ENCODE results near the gene B4GALNT3.

Gene B4GALNT3

DNA sequence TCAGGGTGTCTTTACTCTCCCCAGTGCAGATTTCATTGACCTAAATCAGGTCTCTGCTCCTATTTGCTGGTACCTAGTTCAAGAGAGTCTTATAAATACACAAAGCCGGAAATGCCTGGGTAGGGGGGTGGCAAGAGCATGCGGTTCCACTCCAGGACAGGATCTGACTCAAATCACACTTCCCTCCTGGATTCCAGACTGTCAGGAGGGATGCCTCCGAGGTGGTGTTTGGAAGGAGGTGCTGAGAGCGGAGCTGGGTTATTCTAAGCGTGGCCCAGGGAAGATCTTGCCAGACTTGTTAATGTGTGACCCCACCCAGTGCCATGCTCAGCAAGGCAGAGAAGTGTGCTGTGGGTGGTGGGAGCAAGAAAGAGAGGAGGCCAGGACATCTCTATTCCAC lies 49.8 kb downstream of the B4GALNT3 start:
- DNase-seq (ENCODE audit: low read depth): no peak

GRCh38 chr12:510071-510825 lies 50.5 kb downstream of the B4GALNT3 start:
- no peak for DNase-seq (ENCODE audit: low read depth)

GRCh38 chr12:512933-513332 lies 53.2 kb downstream of the B4GALNT3 start:
- DNase-seq (ENCODE audit: low read depth): no peak

DNA sequence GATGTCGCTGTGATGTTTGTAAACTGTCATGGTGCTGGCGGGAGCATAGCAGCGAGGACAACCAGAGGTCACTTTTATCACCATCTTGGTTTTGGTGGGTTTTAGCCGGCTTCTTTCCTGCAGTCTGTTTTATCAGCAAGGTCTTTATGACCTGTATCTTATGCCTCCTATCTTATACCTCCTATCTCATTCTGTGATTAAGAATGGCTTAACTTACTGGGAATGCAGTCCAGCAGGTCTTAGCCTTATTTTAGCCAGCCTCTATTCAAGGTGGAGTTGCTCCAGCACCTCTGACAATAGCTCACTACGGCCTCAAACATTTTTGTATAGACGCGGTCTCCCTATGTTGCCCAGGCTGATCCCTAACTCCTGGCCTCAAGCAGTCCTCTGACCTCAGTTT lies 53.7 kb downstream of the B4GALNT3 start:
- DNase-seq (ENCODE audit: low read depth): no peak

- DNase-seq (ENCODE audit: low read depth): no peak
Observed at GRCh38 chr12:517538-517937, 57.8 kb downstream of the B4GALNT3 start.

- no peak for DNase-seq (ENCODE audit: low read depth)
Observed at GRCh38 chr12:520119-520518, 60.4 kb downstream of the B4GALNT3 start.

- no peak for DNase-seq (ENCODE audit: low read depth)
Observed at GRCh38 chr12:522692-523378, 63.1 kb downstream of the B4GALNT3 start.

DNA sequence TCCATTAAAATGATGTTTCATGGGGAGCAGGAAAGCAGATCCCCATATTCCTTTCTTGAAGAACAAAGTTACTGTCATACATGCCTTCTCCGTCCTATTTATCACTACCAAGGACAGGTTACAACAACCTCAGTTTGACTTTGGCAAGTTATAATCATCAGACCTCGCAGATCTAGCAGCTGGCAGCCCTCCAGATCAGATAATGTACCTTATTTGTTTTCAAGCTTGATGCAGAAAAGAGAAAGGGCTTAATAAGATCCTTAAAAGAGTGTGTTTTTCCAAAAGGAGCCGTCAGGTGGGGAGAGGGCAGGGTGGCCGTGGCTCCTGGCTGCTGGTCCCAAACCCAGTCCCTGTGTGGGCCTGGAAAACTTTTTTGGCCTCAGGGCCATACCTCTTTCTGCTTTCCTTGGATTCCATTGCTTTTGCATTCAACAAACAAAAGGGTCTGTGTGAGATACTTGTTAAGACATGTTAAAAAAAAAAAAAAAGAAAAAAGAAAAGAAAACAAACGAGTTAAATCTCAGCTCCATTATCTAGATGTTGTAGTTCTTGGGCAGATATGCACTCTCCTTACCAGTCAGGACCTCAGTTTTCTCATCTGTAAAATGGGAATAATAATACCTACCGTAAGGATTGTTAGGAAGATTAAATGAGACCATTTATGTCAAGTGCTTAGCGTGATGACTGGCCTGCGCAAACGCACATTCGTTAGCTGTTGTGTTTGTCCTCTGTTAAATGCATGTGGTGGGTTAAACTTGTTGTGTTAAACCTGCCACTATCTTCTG lies 64.6 kb downstream of the B4GALNT3 start:
- DNase-seq (ENCODE audit: low read depth): no peak

GRCh38 chr12:526089-526488 lies 66.3 kb downstream of the B4GALNT3 start:
- no peak for DNase-seq (ENCODE audit: low read depth)

- no peak for DNase-seq (ENCODE audit: low read depth)
Observed at GRCh38 chr12:527241-527640, 67.5 kb downstream of the B4GALNT3 start.

DNA sequence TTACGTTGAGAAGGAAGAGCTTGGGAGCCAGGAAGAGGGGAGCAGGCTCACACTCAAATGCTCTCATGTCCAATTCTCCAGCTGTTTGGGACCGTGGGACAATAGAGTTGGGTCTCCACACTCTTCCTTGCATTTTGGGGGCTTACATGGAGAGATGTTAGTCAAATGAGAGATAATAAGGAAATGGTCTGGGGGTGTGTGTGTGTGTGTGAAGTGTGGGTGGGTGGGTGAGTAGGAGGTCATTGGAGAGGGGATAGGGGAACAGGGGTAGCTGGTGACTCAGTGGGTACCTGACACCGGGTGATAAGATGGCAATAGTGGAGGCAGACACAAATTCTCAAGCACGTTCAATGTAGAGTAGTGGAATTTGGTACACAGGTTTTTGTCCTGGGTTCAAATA lies 68.0 kb downstream of the B4GALNT3 start:
- no peak for DNase-seq (ENCODE audit: low read depth)

GRCh38 chr12:530308-530707 lies 70.6 kb downstream of the B4GALNT3 start:
- DNase-seq (ENCODE audit: low read depth): no peak

GRCh38 chr12:530821-531220 lies 71.1 kb downstream of the B4GALNT3 start:
- DNase-seq (ENCODE audit: low read depth): no peak

DNA sequence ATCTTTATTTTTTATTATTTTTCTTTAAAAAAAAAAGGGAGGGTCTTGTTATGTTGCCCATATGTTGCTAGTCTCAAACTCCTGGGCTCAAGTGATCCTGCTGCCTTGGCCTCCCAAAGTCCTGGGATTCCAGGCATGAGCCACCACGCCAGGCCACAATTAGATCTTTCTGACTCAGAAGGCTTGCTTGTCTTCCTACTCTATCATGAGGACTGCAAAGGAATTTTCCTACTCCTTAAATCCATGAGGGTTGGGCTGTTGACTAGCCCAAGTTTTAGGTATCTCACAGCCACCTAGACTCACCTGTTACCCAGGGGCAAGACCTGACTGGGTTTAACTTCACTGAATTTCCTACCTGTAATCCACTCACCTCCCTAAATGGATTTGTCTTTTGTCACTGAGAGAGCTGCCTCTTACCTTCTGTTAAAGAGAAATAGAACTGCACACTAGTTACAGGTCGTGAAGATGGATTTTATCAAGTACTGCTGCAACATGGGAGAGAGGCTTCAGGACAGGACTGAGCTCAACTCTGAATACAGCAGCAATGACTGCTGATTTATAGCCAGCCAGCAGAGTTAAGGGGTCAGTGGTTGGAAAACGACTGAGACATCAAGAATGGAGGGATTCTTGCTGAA lies 72.3 kb downstream of the B4GALNT3 start:
- no peak for DNase-seq (ENCODE audit: low read depth)

DNA sequence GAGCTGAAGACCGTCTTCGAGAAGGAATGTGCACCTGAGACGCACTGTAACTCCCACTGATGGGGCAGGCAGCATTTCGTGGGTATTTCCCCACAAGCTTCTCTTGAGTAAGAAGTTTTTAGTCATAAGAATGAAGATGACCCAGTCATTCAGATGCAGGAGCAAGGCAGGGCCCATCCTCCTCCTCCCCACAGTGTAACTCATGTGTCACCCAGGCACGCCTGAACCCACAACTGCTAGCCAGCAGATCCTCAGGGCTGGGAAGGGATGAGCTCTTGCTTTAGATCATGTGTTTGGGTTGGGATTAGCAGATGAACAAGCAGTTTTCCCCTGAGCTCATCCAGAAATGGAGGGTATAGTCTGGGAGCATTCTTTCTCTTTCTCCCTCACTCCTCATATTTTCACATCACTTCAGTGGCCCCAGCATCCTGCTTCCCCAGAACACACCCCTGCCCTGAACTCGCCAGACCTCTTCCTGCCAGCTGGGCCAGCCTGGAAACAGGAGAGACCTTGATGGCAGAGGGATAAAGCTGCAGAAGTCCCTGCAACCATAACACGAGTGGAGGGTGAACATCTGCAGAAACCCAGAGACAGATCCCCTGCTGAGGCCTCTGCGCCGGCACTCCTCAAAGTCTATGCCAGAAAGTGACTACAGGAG lies 73.3 kb downstream of the B4GALNT3 start:
- DNase-seq (ENCODE audit: low read depth): no peak

GRCh38 chr12:533718-534117 lies 74.0 kb downstream of the B4GALNT3 start:
- DNase-seq (ENCODE audit: low read depth): no peak

DNA sequence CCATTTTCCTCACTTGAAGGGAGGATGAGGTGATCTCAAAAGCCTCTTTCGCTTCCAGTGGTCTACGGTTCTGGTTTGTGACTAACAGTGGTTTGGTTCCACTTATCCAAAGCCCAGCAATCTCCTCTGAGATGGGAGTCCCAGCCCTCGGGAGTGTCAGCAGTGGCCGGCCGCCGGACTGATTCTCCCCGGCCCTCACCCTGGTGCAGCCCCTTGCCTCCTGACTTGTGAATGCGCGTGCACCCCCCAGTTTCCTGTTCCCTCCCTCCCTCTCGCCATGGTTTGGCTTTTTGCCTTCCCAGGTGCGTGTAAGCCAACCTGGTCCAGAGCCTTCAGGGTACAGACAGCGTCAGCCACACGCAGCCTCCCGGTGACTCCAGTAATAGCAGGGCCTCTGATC lies 74.5 kb downstream of the B4GALNT3 start:
- no peak for DNase-seq (ENCODE audit: low read depth)

- no peak for DNase-seq (ENCODE audit: low read depth)
Observed at GRCh38 chr12:535396-535795, 75.7 kb downstream of the B4GALNT3 start.

DNA sequence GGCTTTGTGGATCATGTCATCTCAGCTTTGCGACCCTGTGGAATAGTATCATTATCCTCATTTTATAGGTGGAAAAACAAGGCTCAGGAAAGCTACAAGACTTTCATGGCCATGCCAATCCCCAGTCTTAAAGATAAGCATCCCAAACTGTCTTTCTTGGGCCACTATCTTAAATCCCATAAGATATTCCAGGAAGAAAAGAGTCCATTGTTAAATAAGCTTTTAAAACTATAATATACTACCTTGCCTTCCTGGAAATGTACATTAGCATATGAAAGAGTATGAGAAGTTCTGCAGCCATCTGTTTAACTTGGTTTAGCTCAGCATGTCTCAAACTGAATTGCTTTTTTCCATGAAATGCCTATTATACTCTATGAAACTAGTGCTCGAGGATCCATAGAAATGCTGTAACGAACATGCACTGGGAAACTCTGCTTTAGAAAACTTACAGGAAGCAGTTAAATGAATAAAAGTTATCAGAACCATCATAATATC lies 77.1 kb downstream of the B4GALNT3 start:
- DNase-seq (ENCODE audit: low read depth): no peak

DNA sequence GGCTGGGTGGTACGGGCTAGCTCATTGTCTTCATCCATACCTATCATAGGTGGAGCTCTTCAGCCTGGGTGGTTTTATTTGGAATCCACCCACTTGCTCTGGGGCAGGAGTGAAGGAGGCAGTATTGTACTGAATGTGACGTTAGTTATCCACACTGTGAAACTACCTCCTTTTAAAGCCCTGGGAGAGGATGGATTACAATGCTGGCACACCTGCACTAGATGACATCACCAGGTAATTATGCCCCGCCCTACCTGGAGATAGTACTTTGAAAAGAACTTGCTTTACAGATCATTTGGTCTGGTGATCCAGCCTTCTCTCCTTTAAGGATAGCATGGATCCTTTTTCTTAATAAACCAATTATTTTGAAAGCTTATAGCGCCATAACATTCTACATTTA lies 78.0 kb downstream of the B4GALNT3 start:
- DNase-seq (ENCODE audit: low read depth): no peak

- DNase-seq (ENCODE audit: low read depth): no peak
Observed at GRCh38 chr12:538731-539539, 79.2 kb downstream of the B4GALNT3 start.

Data from activated T-helper 1 cell treated with Interleukin-2 at 50 U/mL for 16 hours (primary cell).